ENCODE data around the gene PIP5K1B. TPM values are rescaled to one million over a fixed set of nuclear protein-coding genes. Genes with fewer than 3 reads are reported as not detected.

The PIP5K1B gene
- total and polyA plus RNA-seq, 2 of the 13 experiments (the other 11 are each of a cell fraction or from before 2014, with no cell fraction given): 15.8 to 17.5 TPM

DNA sequence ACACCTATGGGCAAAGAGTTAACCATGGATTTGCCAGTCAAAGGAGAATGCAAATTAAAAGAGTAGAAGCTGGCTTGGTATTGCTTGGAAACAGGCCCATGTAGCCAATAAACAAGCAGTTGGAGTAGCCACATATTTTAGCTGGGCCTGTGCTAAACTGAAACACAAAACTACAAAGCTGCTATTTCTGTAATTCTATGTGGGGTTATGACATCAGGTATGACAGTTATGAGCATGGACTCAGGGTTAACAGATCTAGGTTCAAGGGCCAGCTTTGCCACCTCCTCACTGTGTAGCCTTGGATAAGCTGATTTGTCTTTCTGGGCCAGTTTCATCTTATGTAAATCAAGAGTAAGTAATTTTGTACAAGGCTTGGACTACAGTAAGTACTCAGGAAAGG is 142.7 kb downstream of the PIP5K1B start:
- intact Hi-C loops (cut with micrococcal nuclease; ENCODE audit: unreplicated experiment) (no loop called here), in situ Hi-C loops (cut with HindIII; ENCODE audit: extremely low pct_ligation_motif_present, low pct_unique_long_range_greater_than_20kb) (loop anchor here (10.0 kb wide), 2 partner anchors 77 to 143 kb away; partner anchors contain the start of gene PIP5K1B)
- no peak overlapping the region for H3K4me3 ChIP-seq (replicated peaks in 1 of 3; ENCODE audit: insufficient read depth in 1 of 3, low read depth in 2 of 3, low read length in 3 of 3)
- no peak overlapping the region for H3K27ac ChIP-seq (ENCODE audit: extremely low read length, insufficient read depth, low read length)
- ChIA-PET POLR2A (no interaction called here), CTCF (ENCODE audit: low intra/inter-chr PET ratio, low total read pairs) (no interaction called here)
- no peak overlapping the region for H2AFZ ChIP-seq (ENCODE audit: low read length)
- BruUV-seq (replicated peaks): no TSS peak
- H3K4me1 ChIP-seq (ENCODE audit: insufficient read depth, low read length): no peaks in the 10 kb centered on the region
- no peaks in the 10 kb centered on the region for H3K9me3 ChIP-seq (ENCODE audit: low read length)
- H3K9ac ChIP-seq (ENCODE audit: insufficient read depth, low read depth, low read length): no peak overlapping the region
- TF ChIP-seq SNAPC5 (CRISPR knock-in tag; IDR thresholded peaks at IDR 0.05; ENCODE audit: borderline replicate concordance) (no peak), ZFP62 (CRISPR knock-in tag; IDR thresholded peaks at IDR 0.05) (no peak), CENPT (CRISPR knock-in tag; IDR thresholded peaks at IDR 0.05; ENCODE audit: low read depth) (no peak), JDP2 (CRISPR knock-in tag; IDR thresholded peaks at IDR 0.05; ENCODE audit: borderline replicate concordance) (no peak), ZNF383 (CRISPR knock-in tag; IDR thresholded peaks at IDR 0.05; ENCODE audit: borderline replicate concordance) (no peak)
- TF ChIP-seq, protein P1, sequence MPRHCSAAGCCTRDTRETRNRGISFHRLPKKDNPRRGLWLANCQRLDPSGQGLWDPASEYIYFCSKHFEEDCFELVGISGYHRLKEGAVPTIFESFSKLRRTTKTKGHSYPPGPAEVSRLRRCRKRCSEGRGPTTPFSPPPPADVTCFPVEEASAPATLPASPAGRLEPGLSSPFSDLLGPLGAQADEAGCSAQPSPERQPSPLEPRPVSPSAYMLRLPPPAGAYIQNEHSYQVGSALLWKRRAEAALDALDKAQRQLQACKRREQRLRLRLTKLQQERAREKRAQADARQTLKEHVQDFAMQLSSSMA (CRISPR knock-in tag; IDR thresholded peaks at IDR 0.05): no peak
- TF ChIP-seq, protein P2, sequence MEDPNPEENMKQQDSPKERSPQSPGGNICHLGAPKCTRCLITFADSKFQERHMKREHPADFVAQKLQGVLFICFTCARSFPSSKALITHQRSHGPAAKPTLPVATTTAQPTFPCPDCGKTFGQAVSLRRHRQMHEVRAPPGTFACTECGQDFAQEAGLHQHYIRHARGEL (CRISPR knock-in tag; IDR thresholded peaks at IDR 0.05): no peak
- peaks cover 6 to 9% of the 10 kb centered on the region in 2 experiments; a peak in 2 of 5 replicates for H3K36me3 ChIP-seq (replicated peaks in 1 of 2; ENCODE audit: control insufficient read depth in 1 of 2, insufficient read depth in 2 of 2, low read length in 2 of 2)
- no peaks in the 10 kb centered on the region for H4K20me1 ChIP-seq (ENCODE audit: insufficient read depth, low read length)
- FAIRE-seq (no peak), DNase-seq (ENCODE audit: low spot score) (no peak), ATAC-seq (no peak)
- H3K27me3 ChIP-seq (ENCODE audit: control insufficient read depth in 1 of 2, insufficient read depth in 2 of 2, low read length in 2 of 2): no peaks in the 10 kb centered on the region
- H3K79me2 ChIP-seq (ENCODE audit: insufficient read depth, low read length): no peaks in the 10 kb centered on the region
- no peak overlapping the region for H3K4me2 ChIP-seq (ENCODE audit: low read depth, low read length)

GRCh38 chr9:68851657-68852056 is 146.6 kb downstream of the PIP5K1B start:
- POLR2A ChIA-PET: no interaction called here
- TF ChIP-seq ZNF713 (CRISPR knock-in tag; IDR thresholded peaks at IDR 0.05) (no peak), ZNF792 (CRISPR knock-in tag; IDR thresholded peaks at IDR 0.05) (no peak), NR3C1 (CRISPR knock-in tag; IDR thresholded peaks at IDR 0.05) (no peak), PHF5A (CRISPR knock-in tag; IDR thresholded peaks at IDR 0.05; ENCODE audit: low read depth, unreplicated experiment) (no peak), HNF4A (CRISPR knock-in tag; IDR thresholded peaks at IDR 0.05) (no peak), ESRRA (CRISPR knock-in tag; IDR thresholded peaks at IDR 0.05; ENCODE audit: low read depth) (no peak), ZNF263 (CRISPR knock-in tag; IDR thresholded peaks at IDR 0.05) (no peak), KDM4B (CRISPR knock-in tag; IDR thresholded peaks at IDR 0.05) (no peak), ZNF737 (CRISPR knock-in tag; IDR thresholded peaks at IDR 0.05; ENCODE audit: borderline replicate concordance) (no peak), ZNF446 (CRISPR knock-in tag; IDR thresholded peaks at IDR 0.05) (no peak), NFIB (CRISPR knock-in tag; IDR thresholded peaks at IDR 0.05; ENCODE audit: borderline replicate concordance) (no peak), ZNF367 (CRISPR knock-in tag; IDR thresholded peaks at IDR 0.05; ENCODE audit: borderline replicate concordance) (no peak)
- WGBS (ENCODE audit: low lambda C conversion rate): 92% methylated on average over 4 of the region's 4 CpGs

More at GRCh38 chr9:68851657-68852056, 146.6 kb downstream of the PIP5K1B start:
- Histone ChIP-seq H3K27me3 (ENCODE audit: control insufficient read depth in 1 of 2, insufficient read depth in 2 of 2, low read length in 2 of 2) (no peaks in the 10 kb centered on the region), H3K9me3 (ENCODE audit: low read length) (no peaks in the 10 kb centered on the region), H3K4me2 (ENCODE audit: low read depth, low read length) (no peak overlapping the region), H3K36me3 (replicated peaks in 1 of 2; ENCODE audit: control insufficient read depth in 1 of 2, insufficient read depth in 2 of 2, low read length in 2 of 2) (peaks cover 6 to 11% of the 10 kb centered on the region in 2 experiments; a peak in 2 of 5 replicates), H3K79me2 (ENCODE audit: insufficient read depth, low read length) (no peaks in the 10 kb centered on the region), H3K27ac (ENCODE audit: extremely low read length, insufficient read depth, low read length) (no peak overlapping the region), H3K9ac (ENCODE audit: insufficient read depth, low read depth, low read length) (no peak overlapping the region), H3K4me1 (ENCODE audit: insufficient read depth, low read length) (no peaks in the 10 kb centered on the region), H2AFZ (ENCODE audit: low read length) (no peak overlapping the region), H3K4me3 (replicated peaks in 1 of 3; ENCODE audit: insufficient read depth in 1 of 3, low read depth in 2 of 3, low read length in 3 of 3) (no peak overlapping the region), H4K20me1 (ENCODE audit: insufficient read depth, low read length) (no peaks in the 10 kb centered on the region)
- CTCF ChIA-PET (ENCODE audit: low intra/inter-chr PET ratio, low total read pairs): no interaction called here
- ATAC-seq (no peak), FAIRE-seq (no peak), DNase-seq (ENCODE audit: low spot score) (no peak)
- intact Hi-C loops (cut with micrococcal nuclease; ENCODE audit: unreplicated experiment): no loop called here
- no TSS peak for BruUV-seq (replicated peaks)
- in situ Hi-C loops (cut with HindIII; ENCODE audit: extremely low pct_ligation_motif_present, low pct_unique_long_range_greater_than_20kb): no loop called here
